MM.1S (cell line): Measurements from ENCODE around the gene DLGAP1.

Experiments
- DNase-seq: peaks from one replicate; pipeline ENCODE4 v3.0.0-alpha.2; 2015
- H2AFZ ChIP-seq: fragments of 300-600 bp; sonication (generic); 2 replicates; pipeline ENCODE4 v1.6.0; 2016; ENCODE audit warnings: antibody characterized with exemption, low read length
- H3F3A ChIP-seq: fragments of 300-600 bp; sonication (generic); 2 replicates; pipeline ENCODE4 v1.6.1; 2016; ENCODE audit warnings: mild to moderate bottlenecking, antibody characterized with exemption, low read length, moderate library complexity, mixed read lengths; ENCODE audit not compliant: insufficient read depth
- H3K27ac ChIP-seq: fragments of 300-600 bp; sonication (generic); 2 replicates; pipeline ENCODE4 v1.5.1; 2016; ENCODE audit warnings: mild to moderate bottlenecking, low read length
- H3K27me3 ChIP-seq: fragments of 300-600 bp; sonication (generic); replicated peaks from 2 replicates; pipeline ENCODE4 v1.6.0; 2016; ENCODE audit warnings: low read length; ENCODE audit not compliant: insufficient read depth
- H3K36me3 ChIP-seq: fragments of 300-600 bp; sonication (generic); replicated peaks from 2 replicates; pipeline ENCODE4 v1.6.1; 2016; ENCODE audit warnings: mild to moderate bottlenecking, low read length, mixed read lengths; ENCODE audit not compliant: insufficient read depth
- H3K4me1 ChIP-seq: fragments of 300-600 bp; sonication (generic); 2 replicates; pipeline ENCODE4 v1.6.1; 2016; ENCODE audit warnings: low read length, mixed read lengths
- H3K4me2 ChIP-seq: fragments of 300-600 bp; sonication (generic); 2 replicates; pipeline ENCODE4 v1.6.0; 2016; ENCODE audit warnings: low read depth, low read length
- H3K4me3 ChIP-seq: fragments of 300-600 bp; sonication (generic); 2 replicates; pipeline ENCODE4 v1.5.1; 2016; ENCODE audit warnings: low read length, mixed read lengths
- H3K79me2 ChIP-seq: fragments of 300-600 bp; sonication (generic); 2 replicates; pipeline ENCODE4 v1.6.1; 2016; ENCODE audit warnings: mixed run types, low read length, mixed read lengths
- H3K9ac ChIP-seq: fragments of 300-600 bp; sonication (generic); 2 replicates; pipeline ENCODE4 v1.6.1; 2016; ENCODE audit warnings: low read length, mixed read lengths
- H3K9me2 ChIP-seq: fragments of 300-600 bp; sonication (generic); replicated peaks from 2 replicates; pipeline ENCODE4 v1.6.1; 2016; ENCODE audit warnings: mild to moderate bottlenecking, low read length, mixed read lengths; ENCODE audit not compliant: insufficient read depth
- H3K9me3 ChIP-seq: fragments of 300-600 bp; sonication (generic); replicated peaks from 2 replicates; pipeline ENCODE4 v1.6.1; 2016; ENCODE audit warnings: mild to moderate bottlenecking, low read length, mixed read lengths; ENCODE audit not compliant: insufficient read depth
- H4K20me1 ChIP-seq: fragments of 300-600 bp; sonication (generic); 2 replicates; pipeline ENCODE4 v1.6.1; 2016; ENCODE audit warnings: mild to moderate bottlenecking, low read length, moderate library complexity, mixed read lengths; ENCODE audit not compliant: insufficient read depth
- EZH2 ChIP-seq: fragments of 300-600 bp; sonication (generic); optimal IDR thresholded peaks from 2 replicates; pipeline ENCODE3; 2017; ENCODE audit warnings: low read depth, mild to moderate bottlenecking, antibody characterized with exemption, low read length, mixed read lengths
- EZH2phosphoT487 ChIP-seq: fragments of 300-600 bp; sonication (generic); IDR thresholded peaks from 2 replicates; pipeline ENCODE4 v1.6.1; 2018; ENCODE audit warnings: antibody characterized with exemption, low read length
- TF ChIP-seq, protein P1 (sequence below): fragments of 300-600 bp; sonication (generic); IDR thresholded peaks from 2 replicates; pipeline ENCODE4 v1.5.1; 2016; ENCODE audit warnings: antibody characterized with exemption, low read length, mixed read lengths

The DLGAP1 gene

GRCh38 chr18:4385876-4386275 is 69.2 kb downstream of the DLGAP1 start:
- Histone ChIP-seq H3K79me2 (no peaks in the 10 kb centered on the region), H3K4me3 (no peak overlapping the region), H3K4me2 (no peak overlapping the region), H3K27me3 (no peaks in the 10 kb centered on the region), H3K9me3 (no peaks in the 10 kb centered on the region), H2AFZ (no peak overlapping the region), H3K27ac (no peak overlapping the region), H3K9me2 (no peaks in the 10 kb centered on the region), H3K4me1 (peaks cover 8% of the 10 kb centered on the region; the same call in 1 of the 2 replicates), H3F3A (no peaks in the 10 kb centered on the region), H3K36me3 (no peaks in the 10 kb centered on the region), H4K20me1 (no peaks in the 10 kb centered on the region), H3K9ac (no peak overlapping the region)
- DNase-seq = no peak
- TF ChIP-seq EZH2 (no peak), EZH2phosphoT487 (no peak)
- TF ChIP-seq, protein P1, sequence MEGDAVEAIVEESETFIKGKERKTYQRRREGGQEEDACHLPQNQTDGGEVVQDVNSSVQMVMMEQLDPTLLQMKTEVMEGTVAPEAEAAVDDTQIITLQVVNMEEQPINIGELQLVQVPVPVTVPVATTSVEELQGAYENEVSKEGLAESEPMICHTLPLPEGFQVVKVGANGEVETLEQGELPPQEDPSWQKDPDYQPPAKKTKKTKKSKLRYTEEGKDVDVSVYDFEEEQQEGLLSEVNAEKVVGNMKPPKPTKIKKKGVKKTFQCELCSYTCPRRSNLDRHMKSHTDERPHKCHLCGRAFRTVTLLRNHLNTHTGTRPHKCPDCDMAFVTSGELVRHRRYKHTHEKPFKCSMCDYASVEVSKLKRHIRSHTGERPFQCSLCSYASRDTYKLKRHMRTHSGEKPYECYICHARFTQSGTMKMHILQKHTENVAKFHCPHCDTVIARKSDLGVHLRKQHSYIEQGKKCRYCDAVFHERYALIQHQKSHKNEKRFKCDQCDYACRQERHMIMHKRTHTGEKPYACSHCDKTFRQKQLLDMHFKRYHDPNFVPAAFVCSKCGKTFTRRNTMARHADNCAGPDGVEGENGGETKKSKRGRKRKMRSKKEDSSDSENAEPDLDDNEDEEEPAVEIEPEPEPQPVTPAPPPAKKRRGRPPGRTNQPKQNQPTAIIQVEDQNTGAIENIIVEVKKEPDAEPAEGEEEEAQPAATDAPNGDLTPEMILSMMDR = no peak

GRCh38 chr18:4384932-4385331 is 70.2 kb downstream of the DLGAP1 start:
- DNase-seq = no peak
- Histone ChIP-seq H3K36me3 (no peaks in the 10 kb centered on the region), H3K79me2 (no peaks in the 10 kb centered on the region), H3K4me1 (peaks cover 8% of the 10 kb centered on the region; the same call in 1 of the 2 replicates), H3K9ac (no peak overlapping the region), H2AFZ (no peak overlapping the region), H3K9me3 (no peaks in the 10 kb centered on the region), H3K27me3 (no peaks in the 10 kb centered on the region), H3K4me3 (no peak overlapping the region), H3K4me2 (no peak overlapping the region), H3K9me2 (no peaks in the 10 kb centered on the region), H3K27ac (no peak overlapping the region), H4K20me1 (no peaks in the 10 kb centered on the region), H3F3A (no peaks in the 10 kb centered on the region)
- TF ChIP-seq EZH2 (no peak), EZH2phosphoT487 (no peak)
- TF ChIP-seq, protein P1 = no peak

GRCh38 chr18:4374564-4374963 is 80.5 kb downstream of the DLGAP1 start:
- H3F3A ChIP-seq = no peaks in the 10 kb centered on the region
- no peaks in the 10 kb centered on the region for H4K20me1 ChIP-seq
- no peak overlapping the region for H3K4me3 ChIP-seq
- DNase-seq = no peak
- H3K9ac ChIP-seq = no peak overlapping the region
- no peak overlapping the region for H3K27ac ChIP-seq
- no peaks in the 10 kb centered on the region for H3K79me2 ChIP-seq
- H3K36me3 ChIP-seq = no peaks in the 10 kb centered on the region; the same call in 1 of the 2 replicates
- no peaks in the 10 kb centered on the region for H3K9me3 ChIP-seq
- H3K4me2 ChIP-seq = no peak overlapping the region
- no peak overlapping the region for H2AFZ ChIP-seq
- H3K27me3 ChIP-seq = no peaks in the 10 kb centered on the region
- H3K4me1 ChIP-seq = no peaks in the 10 kb centered on the region
- TF ChIP-seq, protein P1 = no peak
- TF ChIP-seq EZH2 = no peak
- TF ChIP-seq EZH2phosphoT487 = no peak
- H3K9me2 ChIP-seq = no peaks in the 10 kb centered on the region
